Suprapubic skin (tissue), 4 donors: ENCODE data around the gene OR2G3. TPM values are rescaled to one million over a fixed set of nuclear protein-coding genes. Genes with fewer than 3 reads are reported as not detected.

Source experiments
- DNase-seq, 2 donors: peaks; one replicate each; pipeline ENCODE4 v3.0.0-alpha.2; 2019; ENCODE audit warnings: low spot score in 2 of 2
- H3K27ac ChIP-seq: fragments of 200-600 bp; sonication (generic); one replicate; pipeline ENCODE4 v1.5.1; 2019
- H3K27me3 ChIP-seq: fragments of 200-600 bp; sonication (generic); one replicate; pipeline ENCODE4 v1.5.1; 2019
- H3K36me3 ChIP-seq: fragments of 200-600 bp; sonication (generic); one replicate; pipeline ENCODE4 v1.5.1; 2019
- H3K4me1 ChIP-seq: fragments of 200-600 bp; sonication (generic); one replicate; pipeline ENCODE4 v1.5.1; 2019
- H3K4me3 ChIP-seq: fragments of 200-600 bp; sonication (generic); one replicate; pipeline ENCODE4 v1.5.1; 2019; ENCODE audit warnings: mild to moderate bottlenecking
- H3K9me3 ChIP-seq: fragments of 200-600 bp; sonication (generic); one replicate; pipeline ENCODE4 v1.5.1; 2019
- CTCF ChIP-seq, 2 donors: fragments of 200-600 bp in 1 of 2; fragments of 450-650 bp in 1 of 2; sonication (generic) in 1 of 2; IDR thresholded peaks; one replicate each; pipeline ENCODE4 v1.5.1; 2016 to 2019; ENCODE audit warnings: antibody characterized with exemption in 2 of 2, mild to moderate bottlenecking in 1 of 2, moderate library complexity in 1 of 2
- EP300 ChIP-seq: sonication (generic); formaldehyde crosslinking; IDR thresholded peaks from one replicate; pipeline ENCODE4 v1.6.1; 2017; ENCODE audit warnings: antibody characterized with exemption
- POLR2A ChIP-seq, 2 donors: fragments of 450-650 bp; IDR thresholded peaks; one replicate each; pipeline ENCODE4 v1.6.1; 2017; ENCODE audit warnings: antibody characterized with exemption in 2 of 2, mild to moderate bottlenecking in 2 of 2, moderate library complexity in 2 of 2
- POLR2AphosphoS5 ChIP-seq, 3 donors: sonication (generic); formaldehyde crosslinking; IDR thresholded peaks; one replicate each; pipeline ENCODE4 v1.6.1; 2017; ENCODE audit warnings: antibody characterized with exemption in 3 of 3
- WGBS: methylation state at CpG from one replicate; pipeline ENCODE4 v1.1.5; 2018; 5-methylcytosine and 5-hydroxymethylcytosine counted together
- total RNA-seq, 4 donors: library from RNA; depleted of rRNA; stranded (reverse); fragments of >200 nt; gene quantifications; one replicate each; pipeline ENCODE4 v1.1.0, GENCODE V29; 2016

Gene OR2G3
- not detected for total RNA-seq

GRCh38 chr1:247605286-247605685 lies at the start of gene OR2G3:
Gene OR2G3, plus strand, starts transcription at chr1:247605586. Its CDS starts 0 bp downstream, at chr1:247605586.
- no peak for TF ChIP-seq POLR2AphosphoS5 (IDR thresholded peaks at IDR 0.05)
- H3K27me3 ChIP-seq, result no peaks in the 10 kb centered on the region
- no peak within 1 kb of the TSS for H3K4me3 ChIP-seq
- no peaks in the 10 kb centered on the region for H3K36me3 ChIP-seq
- no peak within 1 kb of the TSS for H3K27ac ChIP-seq
- H3K4me1 ChIP-seq, result no peaks in the 10 kb centered on the region
- H3K9me3 ChIP-seq, result no peaks in the 10 kb centered on the region
- DNase-seq, result no peak
- WGBS, result 79% methylated on average over 2 of the region's 2 CpGs

DNA sequence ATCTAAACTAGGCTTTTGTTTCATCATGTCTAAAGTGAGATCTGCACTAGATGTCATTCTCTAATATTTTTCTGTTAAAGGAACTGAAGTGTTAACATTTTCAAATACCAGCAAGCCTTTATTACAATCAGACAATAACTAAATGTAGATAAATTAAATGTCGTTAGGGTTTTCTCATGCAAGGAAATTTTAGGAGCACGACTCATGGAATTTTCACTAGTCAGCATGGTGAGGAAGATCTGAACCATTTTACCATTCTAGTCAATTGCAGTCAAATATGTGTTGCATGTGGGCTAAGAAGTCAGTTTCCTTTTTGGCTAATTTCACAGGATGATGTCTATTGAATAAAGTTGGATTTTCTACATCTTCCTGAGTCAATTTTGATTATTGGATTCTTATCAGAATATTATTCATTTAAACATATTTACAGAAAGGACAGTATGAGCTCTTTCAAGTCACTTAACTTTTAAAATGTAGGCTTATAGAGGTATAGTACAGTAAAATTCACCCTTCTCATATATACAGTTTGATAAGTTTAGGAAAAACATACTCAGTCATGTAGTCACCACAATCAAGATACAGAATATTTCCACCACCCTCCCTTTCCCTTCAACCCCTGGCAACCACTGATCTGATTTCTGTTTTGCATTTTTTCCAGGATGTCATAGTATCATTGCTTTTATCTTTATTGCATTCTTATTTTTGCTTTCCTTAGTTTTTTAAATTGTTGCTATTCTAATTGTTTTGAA lies 47.3 kb upstream of the OR2G3 start:
- Histone ChIP-seq H3K4me1 (no peaks in the 10 kb centered on the region), H3K4me3 (no peak overlapping the region), H3K27me3 (no peaks in the 10 kb centered on the region), H3K9me3 (no peaks in the 10 kb centered on the region), H3K36me3 (no peaks in the 10 kb centered on the region), H3K27ac (no peak overlapping the region)
- no peak for TF ChIP-seq POLR2AphosphoS5 (IDR thresholded peaks at IDR 0.05)
- no peak for TF ChIP-seq EP300
- TF ChIP-seq CTCF (IDR thresholded peaks at IDR 0.05), result no peak
- no peak for TF ChIP-seq POLR2A (IDR thresholded peaks at IDR 0.05)
- 76% methylated on average over 2 of the region's 2 CpGs for WGBS
- no peak for DNase-seq

DNA sequence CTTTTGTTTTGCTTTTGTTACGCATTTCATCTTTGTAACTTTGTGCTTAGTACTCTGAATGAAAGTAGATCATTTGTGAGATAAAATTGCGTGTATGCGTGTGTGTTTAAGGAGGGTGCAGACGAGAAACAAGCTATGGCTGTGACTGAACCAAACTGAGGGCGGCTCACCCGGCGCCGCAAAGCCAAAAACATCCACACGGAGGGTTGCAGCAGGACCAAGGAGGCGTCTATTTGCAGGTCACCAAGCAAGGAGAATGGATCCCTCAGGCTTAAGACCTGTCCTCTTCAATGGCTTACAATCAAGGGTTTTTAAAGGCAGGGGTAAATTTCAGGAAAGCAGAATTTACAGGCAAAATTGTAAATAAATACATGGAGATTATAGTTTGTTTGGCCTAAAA lies 43.7 kb upstream of the OR2G3 start:
- DNase-seq, result no peak
- TF ChIP-seq CTCF (IDR thresholded peaks at IDR 0.05), result no peak
- TF ChIP-seq POLR2A (IDR thresholded peaks at IDR 0.05), result no peak
- TF ChIP-seq EP300, result no peak
- no peak for TF ChIP-seq POLR2AphosphoS5 (IDR thresholded peaks at IDR 0.05)
- H3K4me1 ChIP-seq, result no peaks in the 10 kb centered on the region
- H3K27me3 ChIP-seq, result no peaks in the 10 kb centered on the region
- no peak overlapping the region for H3K4me3 ChIP-seq
- no peaks in the 10 kb centered on the region for H3K36me3 ChIP-seq
- 61% methylated on average over 10 of the region's 10 CpGs for WGBS
- H3K9me3 ChIP-seq, result no peaks in the 10 kb centered on the region
- H3K27ac ChIP-seq, result no peak overlapping the region

DNA sequence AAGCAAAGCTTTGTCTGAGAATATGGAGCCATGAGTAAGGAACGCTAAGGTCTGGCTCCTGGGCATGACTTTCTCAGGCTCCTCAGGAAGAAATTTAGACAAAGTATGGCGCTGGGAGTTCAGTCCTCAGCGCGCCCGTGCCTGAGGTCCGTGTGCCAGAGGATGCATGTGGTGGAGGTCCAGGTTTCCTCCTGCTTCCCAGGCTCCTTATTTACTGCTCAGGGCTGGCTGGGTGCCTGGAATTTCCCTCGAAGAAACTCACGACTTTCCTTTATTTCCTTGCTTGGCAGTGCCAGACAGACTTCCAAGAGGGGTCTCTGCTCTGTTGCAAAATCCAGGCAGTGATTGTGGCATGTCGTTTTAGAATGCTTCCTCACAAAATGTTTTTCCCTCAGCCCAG lies 43.2 kb upstream of the OR2G3 start:
- TF ChIP-seq POLR2AphosphoS5 (IDR thresholded peaks at IDR 0.05) (no peak), EP300 (no peak), CTCF (IDR thresholded peaks at IDR 0.05) (no peak), POLR2A (IDR thresholded peaks at IDR 0.05) (no peak)
- H3K27ac ChIP-seq, result no peak overlapping the region
- DNase-seq, result no peak
- no peak overlapping the region for H3K4me3 ChIP-seq
- no peaks in the 10 kb centered on the region for H3K9me3 ChIP-seq
- no peaks in the 10 kb centered on the region for H3K36me3 ChIP-seq
- WGBS, result 62% methylated on average over 9 of the region's 9 CpGs
- no peaks in the 10 kb centered on the region for H3K4me1 ChIP-seq
- no peaks in the 10 kb centered on the region for H3K27me3 ChIP-seq

DNA sequence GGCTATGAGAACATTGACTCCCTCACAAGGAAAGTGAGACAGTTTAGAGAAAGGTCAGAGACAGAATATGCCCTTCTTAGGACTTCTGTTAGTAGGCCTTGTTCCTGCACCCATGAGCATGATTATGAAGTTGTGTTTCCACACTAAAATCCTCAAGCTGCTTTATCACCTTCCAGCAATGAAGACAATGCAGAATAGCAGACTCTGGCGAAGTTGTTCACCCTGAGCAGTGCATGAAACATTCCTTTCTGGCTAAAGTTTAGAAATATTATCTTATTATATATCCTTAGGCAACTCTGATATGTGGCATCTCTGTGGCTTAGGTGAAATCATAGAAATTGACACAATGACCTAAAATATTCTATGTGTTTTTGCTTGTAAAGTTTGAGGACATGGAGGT lies 31.1 kb upstream of the OR2G3 start:
- TF ChIP-seq POLR2A (IDR thresholded peaks at IDR 0.05) (no peak), EP300 (no peak), CTCF (IDR thresholded peaks at IDR 0.05) (no peak), POLR2AphosphoS5 (IDR thresholded peaks at IDR 0.05) (no peak)
- WGBS, result 52% methylated on average over 1 of the region's 1 CpG

GRCh38 chr1:247574664-247575063 lies 30.7 kb upstream of the OR2G3 start:
- H3K27ac ChIP-seq, result no peak overlapping the region
- H3K9me3 ChIP-seq, result peaks cover 5% of the 10 kb centered on the region
- no peak overlapping the region for H3K4me3 ChIP-seq
- H3K36me3 ChIP-seq, result no peaks in the 10 kb centered on the region
- no peaks in the 10 kb centered on the region for H3K27me3 ChIP-seq
- no peaks in the 10 kb centered on the region for H3K4me1 ChIP-seq
- TF ChIP-seq POLR2A (IDR thresholded peaks at IDR 0.05) (no peak), POLR2AphosphoS5 (IDR thresholded peaks at IDR 0.05) (no peak), CTCF (IDR thresholded peaks at IDR 0.05) (no peak), EP300 (no peak)
- DNase-seq, result no peak

More for the DNA sequence above, 31.1 kb upstream of the OR2G3 start:
- Histone ChIP-seq H3K9me3 (peaks cover 5% of the 10 kb centered on the region), H3K4me1 (no peaks in the 10 kb centered on the region), H3K27me3 (no peaks in the 10 kb centered on the region), H3K36me3 (no peaks in the 10 kb centered on the region), H3K4me3 (no peak overlapping the region), H3K27ac (no peak overlapping the region)
- no peak for DNase-seq
